Vagina (tissue), 2 donors: ENCODE results near the gene KRT17.
"Not testable (repeated sequence)": the region's sequence is repeated elsewhere in the genome, so short reads cannot be mapped to it uniquely, and the experiment has no call there.

Experiments used
- CTCF ChIP-seq, 3 experiments: fragments of 450-650 bp in 2 of 3; fragments of 200-600 bp in 1 of 3; sonication (generic) in 1 of 3; IDR thresholded peaks; one replicate each; pipeline ENCODE4 v1.5.1; 2017 to 2019; ENCODE audit warnings: antibody characterized with exemption in 3 of 3, mild to moderate bottlenecking in 2 of 3, moderate library complexity in 2 of 3
- POLR2AphosphoS5 ChIP-seq, 2 donors: sonication (generic); formaldehyde crosslinking; IDR thresholded peaks; one replicate each; pipeline ENCODE4 v1.9.0; 2017; ENCODE audit warnings: antibody characterized with exemption in 2 of 2, mild to moderate bottlenecking in 2 of 2, low read depth in 1 of 2; ENCODE audit not compliant: insufficient read depth in 1 of 2

- not testable (repeated sequence) for TF ChIP-seq CTCF (IDR thresholded peaks at IDR 0.05); POLR2AphosphoS5 (IDR thresholded peaks at IDR 0.05; ENCODE audit: insufficient read depth in 1 of 2, low read depth in 1 of 2)
Observed at GRCh38 chr17:41616486-41616885, 7.9 kb downstream of the KRT17 start.
